GM20000 (cell line): Measurements from ENCODE around the gene GABRR2.

Experiments
- DNase-seq: peaks from one replicate; pipeline ENCODE4 v3.0.0; 2012; ENCODE audit warnings: low spot score
- CTCF ChIP-seq: IDR thresholded peaks from 2 replicates; pipeline ENCODE4 v1.5.1; 2012; ENCODE audit warnings: mild to moderate bottlenecking, control low read depth; ENCODE audit errors: extremely low read depth, missing control alignments

The GABRR2 gene

DNA sequence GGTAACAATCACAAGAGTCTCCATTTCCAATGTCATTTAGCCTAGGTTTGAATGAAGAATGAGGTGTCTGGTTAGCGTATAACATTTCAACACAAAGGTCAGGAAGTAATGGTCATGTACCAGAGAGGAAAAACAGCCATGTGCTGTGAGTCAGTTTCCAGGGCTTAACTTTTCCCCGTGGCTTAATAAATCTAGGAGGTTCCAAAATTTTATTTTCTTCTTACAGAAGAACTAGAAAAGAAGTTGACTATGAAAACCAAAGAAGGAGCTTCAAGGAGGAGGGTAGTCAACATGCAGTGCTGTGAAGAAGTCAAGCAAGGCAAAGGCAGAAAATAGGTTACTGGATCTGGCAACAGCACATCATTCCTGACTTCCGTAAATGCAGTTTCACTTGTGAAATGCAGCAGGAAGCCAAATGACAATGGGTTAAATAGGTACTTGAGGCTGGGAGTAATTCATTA lies 8.4 kb upstream of the GABRR2 start:
- no peak for TF ChIP-seq CTCF
- no peak for DNase-seq

DNA sequence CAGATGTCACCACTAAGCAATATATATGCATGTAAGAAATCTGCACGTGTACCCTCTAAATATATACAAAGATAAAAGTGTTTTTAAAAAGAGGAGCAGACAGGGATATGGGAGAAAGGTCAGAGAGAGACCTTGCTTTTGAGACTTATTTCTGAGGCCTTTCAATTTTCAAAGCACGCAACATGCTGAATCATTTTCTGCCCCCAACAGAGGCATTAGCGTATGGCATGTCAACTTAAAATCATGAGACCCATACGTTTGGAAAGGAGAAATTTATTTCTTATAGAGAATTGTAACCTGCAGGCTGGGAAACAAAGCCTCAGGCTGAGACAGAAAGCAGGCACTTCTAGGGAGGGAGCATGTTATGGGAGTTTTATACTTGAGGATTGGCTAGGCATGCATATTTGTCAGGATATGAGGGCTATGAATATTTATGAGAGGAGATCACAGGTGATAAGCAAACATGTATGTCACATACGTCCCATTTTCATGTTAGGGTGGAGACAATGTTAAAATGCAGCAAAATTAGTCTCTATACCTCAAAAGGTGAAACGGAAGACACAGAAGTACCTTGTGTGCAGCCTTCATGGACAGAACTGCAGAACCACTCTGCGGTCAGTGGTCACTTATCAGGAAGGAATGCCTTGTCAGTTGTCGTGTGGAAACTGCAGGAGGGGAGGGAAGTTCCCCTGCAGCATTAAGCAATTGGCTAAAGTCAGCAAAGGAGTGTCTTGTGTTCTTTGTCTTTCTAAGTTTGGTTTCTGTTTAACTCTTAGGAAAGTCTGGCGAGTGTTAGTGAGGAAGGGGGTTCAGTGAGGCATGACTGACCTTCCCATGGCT lies 6.3 kb upstream of the GABRR2 start:
- DNase-seq = peak; percentile 17
- TF ChIP-seq CTCF = no peak

GRCh38 chr6:89320012-89320559 lies 5.0 kb upstream of the GABRR2 start:
- TF ChIP-seq CTCF = no peak
- DNase-seq = no peak

DNA sequence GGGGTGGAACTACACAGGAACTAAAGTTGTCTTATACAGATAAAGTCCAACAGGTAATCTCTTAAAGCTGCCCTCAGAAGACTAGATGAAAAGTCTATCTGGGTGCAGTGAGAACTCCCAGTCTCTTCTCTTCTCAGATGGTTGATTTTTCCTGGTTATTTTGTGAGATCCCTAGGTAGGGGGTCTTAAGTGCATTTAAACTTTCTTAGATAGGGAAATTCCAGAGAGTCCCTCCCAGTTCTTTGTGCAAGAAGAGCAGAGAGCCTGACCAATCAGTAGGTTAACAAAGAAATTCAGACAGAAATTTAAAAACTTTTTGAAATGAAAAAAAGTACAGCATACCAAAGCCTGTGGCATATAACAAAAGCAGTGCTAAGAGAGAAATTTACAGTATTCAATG lies 2.0 kb upstream of the GABRR2 start:
- DNase-seq = no peak
- TF ChIP-seq CTCF = no peak

GRCh38 chr6:89314692-89315091 lies 407 bp downstream of the GABRR2 start:
- TF ChIP-seq CTCF = no peak
- DNase-seq = no peak

GRCh38 chr6:89313006-89313405 lies 2.1 kb downstream of the GABRR2 start:
- no peak for TF ChIP-seq CTCF
- no peak for DNase-seq

DNA sequence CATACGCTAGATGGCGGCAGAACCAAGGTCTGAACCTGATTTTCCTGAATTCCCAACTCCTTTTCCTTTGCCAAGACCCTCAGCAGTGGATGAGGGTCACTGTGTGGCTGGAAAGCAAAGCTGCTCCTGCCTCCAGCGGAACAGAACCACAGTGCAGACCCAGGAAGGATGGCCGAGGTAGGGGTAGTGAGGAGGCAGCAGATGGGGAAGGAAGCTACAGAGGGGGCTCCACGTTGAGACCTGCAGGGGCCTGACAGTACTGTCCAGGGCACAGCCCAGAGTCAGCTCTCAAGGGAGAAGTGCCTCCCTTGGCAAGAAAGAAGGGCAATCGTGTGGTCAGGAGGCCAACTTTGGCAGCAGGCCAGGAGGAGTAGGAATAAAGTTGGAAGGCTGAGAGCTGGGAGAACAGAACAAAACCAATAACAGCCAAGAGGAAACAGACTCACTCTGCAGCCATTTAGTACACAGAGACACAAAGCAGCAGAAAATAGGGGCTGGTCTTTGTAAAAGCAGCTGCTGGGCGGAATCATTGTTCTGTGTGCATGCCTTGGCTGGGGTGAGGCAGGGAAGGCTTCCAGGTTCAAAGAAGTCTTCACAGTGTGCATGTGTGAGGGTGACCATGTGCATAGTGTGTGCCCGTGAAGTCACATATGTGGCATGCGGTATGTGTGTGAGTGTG lies 3.1 kb downstream of the GABRR2 start:
- no peak for DNase-seq

More for the DNA sequence above, 3.1 kb downstream of the GABRR2 start:
- no peak for TF ChIP-seq CTCF
